ENCODE data around the gene RPLP2.

The RPLP2 gene

GRCh38 chr11:837990-838307, 28.2 kb downstream of the RPLP2 start:
- DNase-seq, result no peak

GRCh38 chr11:838441-839279, 28.9 kb downstream of the RPLP2 start:
- no peak for DNase-seq

GRCh38 chr11:839280-839623, 29.5 kb downstream of the RPLP2 start:
- DNase-seq, result no peak

GRCh38 chr11:839875-840617, 30.3 kb downstream of the RPLP2 start:
- no peak for DNase-seq

GRCh38 chr11:841981-842369, 32.2 kb downstream of the RPLP2 start:
- DNase-seq, result peak; percentile 57

GRCh38 chr11:842370-843002, 32.7 kb downstream of the RPLP2 start, which contains the start of the genes POLR2L and TSPAN4:
POLR2L (minus strand) TSS chr11:842529; CDS start chr11:842508, 21 bp downstream.
TSPAN4 (plus strand) TSS chr11:842852; CDS start chr11:850305, 7,453 bp downstream.
- DNase-seq, result peak; percentile 96

GRCh38 chr11:843086-843734, 33.4 kb downstream of the RPLP2 start:
- peak; percentile 55 for DNase-seq

- DNase-seq, result peak; percentile 42
Observed at GRCh38 chr11:843818-844692, 34.3 kb downstream of the RPLP2 start.

GRCh38 chr11:844693-845644, 35.2 kb downstream of the RPLP2 start:
- DNase-seq, result peak; percentile 59

- DNase-seq, result peak; percentile 45
Observed at GRCh38 chr11:845872-846495, 36.2 kb downstream of the RPLP2 start.

- no peak for DNase-seq
Observed at GRCh38 chr11:846496-847098, 36.8 kb downstream of the RPLP2 start.

GRCh38 chr11:847876-848275, 38.1 kb downstream of the RPLP2 start:
- DNase-seq, result no peak

- peak; percentile 67 for DNase-seq
Observed at GRCh38 chr11:848380-848931, 38.7 kb downstream of the RPLP2 start.

GRCh38 chr11:849104-849824, 39.5 kb downstream of the RPLP2 start:
- DNase-seq, result peak; percentile 82

GRCh38 chr11:849951-850774, 40.4 kb downstream of the RPLP2 start:
- DNase-seq, result peak; percentile 69

- peak; percentile 47 for DNase-seq
Observed at GRCh38 chr11:850775-851763, 41.3 kb downstream of the RPLP2 start.

GRCh38 chr11:852762-853161, 43.0 kb downstream of the RPLP2 start:
- DNase-seq, result no peak
